GM10248 (cell line): ENCODE results near the gene JAGN1.
"Not testable (repeated sequence)": the region's sequence is repeated elsewhere in the genome, so short reads cannot be mapped to it uniquely, and the experiment has no call there.

Experiments used
- CTCF ChIA-PET: fragments of 300-600 bp; sonication (Branson Sonifier 250); formaldehyde crosslinking; extraction: SDS; loops from one replicate; lab custom pipeline; 2021; ENCODE audit warnings: antibody characterized with exemption; lab: Yijun Ruan, JAX
- POLR2A ChIA-PET: fragments of 350-650 bp; sonication (Branson Sonifier 250); formaldehyde crosslinking; extraction: SDS; loops from one replicate; lab custom pipeline; 2020; ENCODE audit warnings: antibody characterized with exemption; lab: Yijun Ruan, JAX
- DNase-seq: peaks from one replicate; pipeline ENCODE4 v3.0.0; 2012; ENCODE audit errors: extremely low spot score
- TF ChIP-seq, protein P1 (sequence below): IDR thresholded peaks from 2 replicates; pipeline ENCODE4 v1.5.1; 2012; ENCODE audit warnings: mild to moderate bottlenecking, low read depth; ENCODE audit errors: extremely low read depth, missing control alignments, control extremely low read depth

The JAGN1 gene

DNA sequence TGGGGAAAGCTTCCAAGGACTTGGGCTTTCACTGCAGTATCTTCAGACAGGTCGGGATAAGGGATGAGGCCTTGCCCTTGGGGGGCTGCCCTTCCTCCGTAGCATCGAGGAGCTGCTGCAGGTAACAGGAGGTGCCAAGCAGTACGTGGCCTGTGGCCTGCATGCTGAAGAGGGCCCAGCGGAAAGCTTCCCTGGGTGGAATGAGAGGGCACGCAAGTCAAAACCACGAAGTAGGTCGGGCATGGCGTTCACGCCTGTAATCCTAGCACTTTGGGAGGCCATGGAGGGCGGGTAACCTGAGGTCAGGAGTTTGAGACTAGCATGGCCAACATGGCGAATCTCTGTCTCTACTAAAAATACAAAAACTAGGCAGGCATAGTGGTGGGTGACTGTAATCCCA is 23.3 kb upstream of the JAGN1 start:
- POLR2A ChIA-PET, result no interaction called here
- CTCF ChIA-PET, result interaction anchor here (1.1 to 1.9 kb wide), 2 partner anchors 8 to 66 kb away, joined by 3 to 5 read pairs; no protein-coding TSS in a partner anchor
- TF ChIP-seq, protein P1, sequence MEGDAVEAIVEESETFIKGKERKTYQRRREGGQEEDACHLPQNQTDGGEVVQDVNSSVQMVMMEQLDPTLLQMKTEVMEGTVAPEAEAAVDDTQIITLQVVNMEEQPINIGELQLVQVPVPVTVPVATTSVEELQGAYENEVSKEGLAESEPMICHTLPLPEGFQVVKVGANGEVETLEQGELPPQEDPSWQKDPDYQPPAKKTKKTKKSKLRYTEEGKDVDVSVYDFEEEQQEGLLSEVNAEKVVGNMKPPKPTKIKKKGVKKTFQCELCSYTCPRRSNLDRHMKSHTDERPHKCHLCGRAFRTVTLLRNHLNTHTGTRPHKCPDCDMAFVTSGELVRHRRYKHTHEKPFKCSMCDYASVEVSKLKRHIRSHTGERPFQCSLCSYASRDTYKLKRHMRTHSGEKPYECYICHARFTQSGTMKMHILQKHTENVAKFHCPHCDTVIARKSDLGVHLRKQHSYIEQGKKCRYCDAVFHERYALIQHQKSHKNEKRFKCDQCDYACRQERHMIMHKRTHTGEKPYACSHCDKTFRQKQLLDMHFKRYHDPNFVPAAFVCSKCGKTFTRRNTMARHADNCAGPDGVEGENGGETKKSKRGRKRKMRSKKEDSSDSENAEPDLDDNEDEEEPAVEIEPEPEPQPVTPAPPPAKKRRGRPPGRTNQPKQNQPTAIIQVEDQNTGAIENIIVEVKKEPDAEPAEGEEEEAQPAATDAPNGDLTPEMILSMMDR, result no peak
- no peak for DNase-seq

DNA sequence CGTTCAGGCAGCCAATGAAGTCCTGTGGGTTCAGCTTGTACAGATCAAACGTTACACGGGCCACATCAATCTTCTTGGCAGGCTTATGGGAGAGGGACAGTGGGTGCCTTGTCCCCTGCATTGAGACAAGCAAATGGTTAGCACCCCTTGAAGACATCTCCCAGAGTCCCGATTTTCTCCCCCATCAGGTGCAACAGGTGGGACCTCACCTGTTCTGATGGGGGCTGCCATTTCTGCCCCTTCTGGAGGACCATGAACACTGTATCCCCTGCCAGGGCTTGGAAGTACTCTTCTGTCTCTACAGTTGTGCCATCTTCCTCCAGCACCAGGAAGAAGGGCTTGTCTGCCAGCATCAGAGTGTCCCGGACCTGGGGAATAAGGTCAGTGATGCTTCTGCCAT is 20.5 kb upstream of the JAGN1 start:
- ChIA-PET POLR2A (no interaction called here), CTCF (no interaction called here)
- no peak for DNase-seq
- TF ChIP-seq, protein P1, result no peak

DNA sequence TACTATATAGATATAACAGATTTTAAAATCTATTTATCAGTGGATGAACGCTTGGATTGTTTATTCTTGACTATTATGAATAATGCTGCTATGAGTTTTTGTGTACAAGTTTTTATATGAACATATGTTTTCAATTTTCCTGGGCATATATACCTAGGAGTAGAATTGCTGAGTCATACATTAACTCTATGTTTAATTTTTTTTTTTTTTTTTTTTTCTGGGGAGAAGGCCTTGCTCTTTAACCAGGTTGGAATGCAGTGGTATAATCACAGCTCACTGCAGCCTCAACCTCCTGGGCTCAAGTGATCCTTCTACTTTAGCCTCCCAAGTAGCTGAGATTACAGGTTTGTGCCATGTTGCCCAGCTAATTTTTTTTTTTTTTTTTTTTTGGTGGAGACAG is 19.4 kb upstream of the JAGN1 start:
- DNase-seq, result no peak
- TF ChIP-seq, protein P1, result no peak
- CTCF ChIA-PET, result no interaction called here

DNA sequence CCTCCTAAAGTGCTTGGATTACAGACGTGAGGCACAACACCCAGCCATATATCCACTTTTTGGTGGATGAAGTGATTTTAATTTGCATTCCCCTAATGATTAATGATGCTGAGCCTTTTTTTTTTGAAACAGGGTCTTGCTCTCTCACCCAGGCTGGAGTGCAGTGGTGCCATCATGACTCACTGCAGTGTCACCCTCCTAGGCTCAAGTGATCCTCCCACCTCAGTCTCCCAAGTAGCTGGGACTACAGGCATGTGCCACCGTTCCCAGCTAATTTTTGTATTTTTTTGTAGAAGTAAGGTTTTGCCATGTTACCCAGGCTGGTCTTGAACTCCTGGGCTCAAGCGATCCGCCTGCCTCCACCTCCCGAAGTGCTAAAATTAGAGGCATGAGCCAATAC is 18.3 kb upstream of the JAGN1 start:
- DNase-seq, POLR2A ChIA-PET: not testable (repeated sequence)
- CTCF ChIA-PET, result interaction anchor here (1.0 to 1.2 kb wide), 2 partner anchors 11 to 23 kb away, joined by 3 to 4 read pairs; no protein-coding TSS in a partner anchor

More for the DNA sequence above, 19.4 kb upstream of the JAGN1 start:
- POLR2A ChIA-PET, result no interaction called here

DNA sequence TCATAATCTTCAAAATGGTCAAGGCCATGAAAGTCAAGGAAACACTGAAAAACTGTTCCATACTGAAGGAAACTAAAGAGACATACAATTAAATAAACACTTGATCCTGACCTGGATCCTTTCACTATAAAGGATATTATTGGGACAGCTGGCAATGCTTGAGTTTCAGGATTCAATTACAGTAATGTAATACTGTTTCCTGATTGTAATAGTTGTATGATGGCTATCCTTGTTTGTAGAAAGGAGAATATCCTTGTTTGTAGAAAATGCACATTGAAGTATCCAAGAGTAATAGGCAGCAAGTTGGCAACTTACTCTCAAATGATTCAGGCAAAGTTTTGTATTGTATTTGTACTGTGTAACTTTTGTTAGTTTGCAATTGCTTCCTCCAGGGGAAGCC is 15.0 kb upstream of the JAGN1 start:
- ChIA-PET POLR2A (no interaction called here), CTCF (interaction anchor here (0.9 to 1.7 kb wide), 3 partner anchors 9 to 36 kb away, joined by 3 to 5 read pairs (median 3); no protein-coding TSS in a partner anchor)
- TF ChIP-seq, protein P1, result no peak
- no peak for DNase-seq

DNA sequence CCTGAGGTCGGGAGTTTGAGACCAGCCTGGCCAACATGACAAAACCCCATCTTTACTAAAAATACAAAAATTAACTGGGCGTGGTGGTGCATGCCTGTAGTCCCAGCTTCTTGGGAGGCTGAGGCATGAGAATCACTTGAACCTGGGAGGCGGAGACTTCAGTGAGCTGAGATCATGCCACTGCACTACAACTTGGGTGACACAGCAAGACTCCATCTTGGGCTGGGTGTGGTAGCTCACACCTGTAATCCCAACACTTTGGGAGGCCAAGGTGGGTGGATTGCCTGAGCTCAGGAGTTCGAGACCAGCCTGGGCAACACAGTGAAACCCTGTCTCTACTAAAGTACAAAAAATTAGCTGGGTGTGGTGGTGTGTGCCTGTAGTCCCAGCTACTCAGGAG is 14.2 kb upstream of the JAGN1 start:
- POLR2A ChIA-PET, DNase-seq: not testable (repeated sequence)
- CTCF ChIA-PET, result interaction anchor here (1.2 kb wide), 1 partner anchor 14 kb away, joined by 3 read pairs; the partner anchor contains the start of gene JAGN1

DNA sequence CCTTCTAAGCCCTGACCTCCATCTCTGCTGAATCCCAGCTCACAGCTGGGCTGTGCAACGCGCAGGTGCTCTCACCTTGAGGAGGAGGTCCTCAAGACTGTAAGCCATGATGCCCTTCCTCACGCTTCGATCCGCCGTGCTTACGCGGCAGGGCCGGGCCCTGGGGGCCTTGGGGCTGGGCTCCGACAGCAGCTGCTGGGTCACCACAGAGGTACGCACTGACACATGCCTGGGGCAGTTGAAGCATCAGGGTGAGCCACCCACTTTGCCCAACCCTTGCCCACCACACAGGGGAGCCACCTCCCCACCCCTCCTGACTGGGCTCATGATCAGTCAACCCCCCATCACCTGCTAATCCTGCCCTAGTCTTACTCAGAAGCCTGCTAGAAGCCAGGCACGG is 13.4 kb upstream of the JAGN1 start:
- POLR2A ChIA-PET, result no interaction called here
- CTCF ChIA-PET, result interaction anchor here (1.2 kb wide), 1 partner anchor 14 kb away, joined by 3 read pairs; the partner anchor contains the start of gene JAGN1
- TF ChIP-seq, protein P1, result no peak
- DNase-seq, result no peak

DNA sequence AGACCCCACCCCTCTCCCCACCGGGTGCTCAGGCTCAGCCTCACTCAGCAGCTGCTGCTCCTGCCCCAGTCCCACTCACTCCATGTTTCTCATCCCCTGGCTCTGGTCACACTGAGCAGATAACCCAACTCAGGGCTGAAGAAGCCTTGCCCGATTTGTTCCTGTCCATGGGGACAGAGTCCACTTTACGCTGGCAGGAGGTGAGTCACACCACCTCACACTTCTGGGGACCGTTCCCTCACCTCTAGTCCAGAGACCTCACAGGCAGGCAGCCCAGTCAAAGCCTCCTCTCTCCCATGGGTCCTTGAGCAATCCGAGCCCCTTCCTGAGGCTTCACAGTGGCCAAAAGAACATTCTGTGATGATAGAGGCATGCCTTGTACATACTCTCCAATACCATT is 11.7 kb upstream of the JAGN1 start:
- POLR2A ChIA-PET, result no interaction called here
- no peak for DNase-seq
- CTCF ChIA-PET, result interaction anchor here (2.2 kb wide), 1 partner anchor 11 kb away, joined by 12 read pairs; the partner anchor contains the start of gene JAGN1
- TF ChIP-seq, protein P1, result no peak
